VCaP (cell line): Measurements from ENCODE around the gene ZNF273.
"Not testable (repeated sequence)": the region's sequence is repeated elsewhere in the genome, so short reads cannot be mapped to it uniquely, and the experiment has no call there.

Source experiments
- H3K27ac ChIP-seq: fragments of 450-650 bp; 2 replicates; pipeline ENCODE4 v1.5.1; 2017
- CTCF ChIP-seq: fragments of 450-650 bp; conservative IDR thresholded peaks from 2 replicates; pipeline ENCODE4 v1.5.1; 2017; ENCODE audit warnings: mild to moderate bottlenecking, moderate library complexity

Gene ZNF273

GRCh38 chr7:64934478-64934877, 31.4 kb downstream of the ZNF273 start:
- H3K27ac ChIP-seq, result no peak overlapping the region
- no peak for TF ChIP-seq CTCF

- no peak overlapping the region for H3K27ac ChIP-seq
- TF ChIP-seq CTCF, result no peak
Measured at GRCh38 chr7:64938540-64938939, 35.5 kb downstream of the ZNF273 start.

DNA sequence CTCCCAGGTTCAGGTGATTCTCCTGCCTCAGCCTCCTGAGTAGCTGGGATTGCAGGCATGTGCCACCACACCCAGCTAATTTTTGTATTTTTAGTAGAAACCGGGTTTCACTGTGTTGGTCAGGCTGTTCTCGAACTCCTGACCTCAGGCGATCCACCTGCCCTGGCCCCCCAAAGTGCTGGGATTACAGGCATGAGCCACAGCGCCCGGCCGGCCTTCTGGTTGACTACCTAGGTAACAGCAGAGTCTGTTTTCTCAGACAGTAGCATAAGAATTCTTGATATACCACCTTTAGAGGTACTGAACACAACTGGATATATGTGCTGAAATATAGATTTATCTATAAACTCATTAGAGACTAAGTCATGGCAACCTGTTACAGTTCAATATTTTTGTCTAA, 36.9 kb downstream of the ZNF273 start:
- H3K27ac ChIP-seq, result not testable (repeated sequence)

DNA sequence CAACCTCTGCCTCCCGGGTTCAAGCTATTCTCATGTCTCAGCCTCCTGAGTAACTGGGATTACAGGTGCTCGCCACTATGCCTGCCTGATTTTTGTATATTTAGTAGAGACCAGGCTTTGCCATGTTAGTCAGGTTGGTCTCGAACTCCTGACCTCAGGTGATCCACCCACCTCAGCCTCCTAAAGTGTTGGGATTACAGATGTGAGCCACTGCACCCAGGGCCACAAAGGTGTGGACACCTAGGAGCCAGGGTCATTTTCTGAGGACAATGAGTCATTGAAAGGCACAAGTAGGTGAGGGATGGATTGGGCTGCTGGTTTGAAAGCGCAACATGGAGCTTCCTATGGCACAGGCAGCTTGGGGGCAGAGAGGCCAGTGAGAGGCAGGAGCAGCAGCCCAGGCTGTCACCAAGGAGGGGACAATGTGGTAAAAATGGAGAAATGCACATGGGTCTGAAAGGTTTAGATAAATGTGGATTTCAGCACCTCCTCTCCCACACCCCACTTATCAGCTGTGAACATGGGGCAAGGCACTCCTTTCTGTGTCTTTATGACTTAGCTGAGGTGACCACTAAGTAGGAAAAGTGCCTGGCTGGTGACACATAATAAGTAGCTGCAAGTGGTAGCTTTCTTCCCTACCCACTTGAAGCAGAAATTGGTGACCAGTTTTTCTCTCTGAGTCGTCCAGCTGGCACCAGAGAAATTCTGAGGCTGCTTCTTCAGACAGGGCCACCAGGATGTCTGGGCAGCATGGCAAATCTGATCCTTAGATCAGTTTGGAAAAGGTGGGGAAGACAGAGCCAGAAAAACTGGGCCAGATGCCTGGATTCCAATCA, 41.8 kb downstream of the ZNF273 start:
- not testable (repeated sequence) for H3K27ac ChIP-seq

DNA sequence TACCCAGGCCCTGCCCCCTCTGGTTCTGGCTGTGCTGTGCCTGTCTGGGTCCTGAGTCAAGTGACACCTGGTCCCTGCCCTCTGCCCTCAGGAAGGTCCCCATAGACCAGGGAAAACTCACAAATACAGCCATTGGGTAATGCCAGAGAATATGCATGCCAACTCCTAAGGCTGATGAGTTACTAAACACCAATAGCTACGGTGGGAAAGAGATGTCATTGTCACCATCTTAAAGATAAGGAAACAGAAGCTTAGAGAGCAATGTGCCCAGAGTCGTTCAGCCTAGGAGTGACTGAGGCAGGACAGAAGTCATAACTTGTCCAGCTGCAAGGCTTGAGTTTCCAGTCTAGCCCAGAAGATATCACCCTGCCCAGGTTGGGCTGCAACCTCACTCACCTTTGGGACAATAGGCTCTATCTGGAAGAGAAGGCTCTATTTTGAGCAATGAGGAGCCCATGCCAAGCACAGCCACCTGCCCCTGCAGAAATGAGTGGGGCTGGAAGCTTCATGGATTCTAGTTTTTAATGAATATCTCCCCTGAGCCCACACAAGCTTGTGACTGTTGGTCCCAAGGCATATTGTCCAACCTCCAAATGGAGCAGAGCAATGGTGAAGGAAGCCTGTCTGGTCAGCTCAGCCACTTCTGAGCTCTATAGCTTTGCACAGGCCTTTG, 42.6 kb downstream of the ZNF273 start:
- TF ChIP-seq CTCF, result no peak
- H3K27ac ChIP-seq, result no peak overlapping the region

GRCh38 chr7:64946772-64947171, 43.7 kb downstream of the ZNF273 start:
- no peak overlapping the region; the same call in 1 of the 2 replicates for H3K27ac ChIP-seq
- TF ChIP-seq CTCF, result peak; percentile 63

- no peak for TF ChIP-seq CTCF
Measured at GRCh38 chr7:64947252-64948000, 44.4 kb downstream of the ZNF273 start.

GRCh38 chr7:64948774-64949173, 45.7 kb downstream of the ZNF273 start:
- H3K27ac ChIP-seq, result not testable (repeated sequence)

More at GRCh38 chr7:64947252-64948000, 44.4 kb downstream of the ZNF273 start:
- peak overlapping the region; percentile 69; the same call in 1 of the 2 replicates for H3K27ac ChIP-seq

DNA sequence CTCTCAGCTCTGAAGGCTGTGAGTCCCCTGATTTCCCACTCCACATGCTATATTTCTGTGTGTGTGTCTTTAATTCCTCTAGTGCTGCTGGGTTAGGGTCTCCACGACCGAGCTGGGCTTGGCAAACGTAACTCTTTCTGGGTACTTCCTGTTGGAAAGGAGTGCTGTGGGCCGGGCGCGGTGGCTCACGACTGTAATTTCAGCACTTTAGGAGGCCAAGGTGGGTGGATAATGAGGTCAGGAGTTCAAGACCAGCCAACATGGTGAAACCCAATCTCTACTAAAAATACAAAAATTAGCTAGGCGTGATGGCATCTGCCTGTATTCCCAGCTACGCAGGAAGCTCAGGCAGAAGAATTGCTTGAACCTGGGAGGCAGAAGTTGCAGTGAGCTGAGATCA, 47.6 kb downstream of the ZNF273 start:
- H3K27ac ChIP-seq, result not testable (repeated sequence)
